KMS-11 (cell line): ENCODE results near the gene IFNAR1.

ENCODE experiments used
- H2AFZ ChIP-seq: fragments of 200-600 bp; sonication (generic); 2 replicates; pipeline ENCODE4 v1.6.1; 2016; ENCODE audit warnings: antibody characterized with exemption, mixed run types, low read depth
- H3K27ac ChIP-seq: fragments of 200-600 bp; sonication (generic); 2 replicates; pipeline ENCODE4 v1.6.1; 2016; ENCODE audit warnings: mild to moderate bottlenecking, mixed run types
- H3K27me3 ChIP-seq: fragments of 200-600 bp; sonication (generic); 2 replicates; pipeline ENCODE4 v1.6.1; 2017; ENCODE audit warnings: mild to moderate bottlenecking, low read depth, mixed run types, moderate library complexity; ENCODE audit not compliant: insufficient read depth
- H3K36me3 ChIP-seq: fragments of 200-600 bp; sonication (generic); 2 replicates; pipeline ENCODE4 v1.6.1; 2017; ENCODE audit warnings: mild to moderate bottlenecking, mixed run types; ENCODE audit not compliant: insufficient read depth
- H3K4me1 ChIP-seq: fragments of 200-600 bp; sonication (generic); 2 replicates; pipeline ENCODE4 v1.6.1; 2016; ENCODE audit warnings: mild to moderate bottlenecking, low read depth, mixed run types; ENCODE audit not compliant: poor library complexity, severe bottlenecking
- H3K4me2 ChIP-seq: fragments of 200-600 bp; sonication (generic); 2 replicates; pipeline ENCODE4 v1.7.0; 2016; ENCODE audit warnings: mild to moderate bottlenecking, mixed run types
- H3K4me3 ChIP-seq: fragments of 200-600 bp; sonication (generic); IDR thresholded peaks from 2 replicates; pipeline ENCODE4 v1.6.1; 2017; ENCODE audit warnings: low read depth, low read length, mixed read lengths; ENCODE audit not compliant: insufficient read depth
- H3K79me2 ChIP-seq: fragments of 200-600 bp; sonication (generic); 2 replicates; pipeline ENCODE4 v1.6.1; 2016; ENCODE audit warnings: low read depth, mixed run types; ENCODE audit not compliant: insufficient read depth
- H3K9ac ChIP-seq: fragments of 200-600 bp; sonication (generic); 2 replicates; pipeline ENCODE4 v1.6.1; 2016; ENCODE audit warnings: mild to moderate bottlenecking, mixed run types
- H4K20me1 ChIP-seq: fragments of 200-600 bp; sonication (generic); 2 replicates; pipeline ENCODE4 v1.6.1; 2016; ENCODE audit warnings: mild to moderate bottlenecking, mixed run types; ENCODE audit not compliant: insufficient read depth
- CTCF ChIP-seq: fragments of 200-600 bp; sonication (generic); conservative IDR thresholded peaks from 2 replicates; pipeline ENCODE4 v1.6.1; 2017; ENCODE audit warnings: low read depth, mild to moderate bottlenecking, antibody characterized with exemption, low read length, moderate library complexity, mixed read lengths

IFNAR1 gene

GRCh38 chr21:33283203-33283602, 41.6 kb upstream of the IFNAR1 start:
- Histone ChIP-seq H2AFZ (no peak overlapping the region), H3K36me3 (no peaks in the 10 kb centered on the region), H3K27me3 (no peaks in the 10 kb centered on the region), H3K9ac (no peak overlapping the region), H3K4me3 (no peak overlapping the region), H3K4me2 (no peak overlapping the region), H3K27ac (no peak overlapping the region), H3K4me1 (no peaks in the 10 kb centered on the region), H3K79me2 (no peaks in the 10 kb centered on the region), H4K20me1 (no peaks in the 10 kb centered on the region)
- no peak for TF ChIP-seq CTCF

GRCh38 chr21:33286076-33286475, 38.7 kb upstream of the IFNAR1 start:
- Histone ChIP-seq H4K20me1 (no peaks in the 10 kb centered on the region), H3K79me2 (no peaks in the 10 kb centered on the region), H3K27ac (no peak overlapping the region), H3K4me2 (no peak overlapping the region), H3K9ac (no peak overlapping the region), H2AFZ (no peak overlapping the region), H3K36me3 (no peaks in the 10 kb centered on the region), H3K4me3 (no peak overlapping the region), H3K27me3 (no peaks in the 10 kb centered on the region), H3K4me1 (no peaks in the 10 kb centered on the region)
- TF ChIP-seq CTCF, result no peak

- no peaks in the 10 kb centered on the region for H3K27me3 ChIP-seq
- no peaks in the 10 kb centered on the region for H3K79me2 ChIP-seq
- no peaks in the 10 kb centered on the region for H3K36me3 ChIP-seq
- no peak overlapping the region for H3K27ac ChIP-seq
- no peak overlapping the region for H3K4me2 ChIP-seq
- no peak overlapping the region for H2AFZ ChIP-seq
- no peak overlapping the region for H3K4me3 ChIP-seq
- H4K20me1 ChIP-seq, result no peaks in the 10 kb centered on the region
- no peaks in the 10 kb centered on the region for H3K4me1 ChIP-seq
- no peak overlapping the region for H3K9ac ChIP-seq
- no peak for TF ChIP-seq CTCF
Measured at GRCh38 chr21:33286600-33287456, 37.9 kb upstream of the IFNAR1 start.

- Histone ChIP-seq H3K36me3 (no peaks in the 10 kb centered on the region), H3K4me2 (no peak overlapping the region), H2AFZ (no peak overlapping the region), H3K9ac (no peak overlapping the region), H3K4me3 (no peak overlapping the region), H3K79me2 (no peaks in the 10 kb centered on the region), H3K27ac (no peak overlapping the region), H3K4me1 (no peaks in the 10 kb centered on the region), H4K20me1 (no peaks in the 10 kb centered on the region), H3K27me3 (no peaks in the 10 kb centered on the region)
- no peak for TF ChIP-seq CTCF
Measured at GRCh38 chr21:33289199-33289819, 35.5 kb upstream of the IFNAR1 start.
